ENCODE data around the gene EXOSC10. TPM values are rescaled to one million over a fixed set of nuclear protein-coding genes. Genes with fewer than 3 reads are reported as not detected.
"Not testable (repeated sequence)": the region's sequence is repeated elsewhere in the genome, so short reads cannot be mapped to it uniquely, and the experiment has no call there.

EXOSC10 gene
- total RNA-seq, 1 donor from 2014 or later: 93.5 TPM

DNA sequence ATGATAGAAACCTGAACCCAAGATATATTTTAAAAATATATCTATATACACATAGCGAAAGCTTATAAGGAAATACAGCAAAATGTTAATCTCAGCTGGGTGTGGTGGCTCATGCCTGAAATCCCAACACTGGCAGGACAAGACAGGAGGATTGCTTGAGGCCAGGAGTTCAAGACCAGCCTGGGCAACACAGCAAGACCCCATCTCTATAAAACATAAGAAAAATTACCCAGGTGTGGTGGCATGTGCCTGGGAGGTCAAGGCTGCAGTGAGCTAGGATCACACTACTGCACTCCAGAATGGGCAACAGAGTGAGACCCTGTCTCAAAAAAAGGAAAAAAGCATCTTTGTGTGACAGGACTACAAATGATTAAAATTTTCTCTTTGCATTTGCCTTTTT, 33.9 kb downstream of the EXOSC10 start:
- Mint-ChIP-seq H3K36me3 (ENCODE audit: low read depth) (peaks cover 47% of the 10 kb centered on the region), H3K4me1 (ENCODE audit: low read depth) (peaks cover 26% of the 10 kb centered on the region), H3K27me3 (ENCODE audit: insufficient read depth) (no peaks in the 10 kb centered on the region), H3K4me3 (no peak overlapping the region), H3K27ac (no peak overlapping the region), H3K9me3 (no peaks in the 10 kb centered on the region)
- intact Hi-C loops (cut with micrococcal nuclease): loop anchor here (10.0 kb wide), 1 partner anchor 669 kb away; the partner anchor contains the start of gene AGTRAP
- DNase-seq (ENCODE audit: low spot score): no peak

DNA sequence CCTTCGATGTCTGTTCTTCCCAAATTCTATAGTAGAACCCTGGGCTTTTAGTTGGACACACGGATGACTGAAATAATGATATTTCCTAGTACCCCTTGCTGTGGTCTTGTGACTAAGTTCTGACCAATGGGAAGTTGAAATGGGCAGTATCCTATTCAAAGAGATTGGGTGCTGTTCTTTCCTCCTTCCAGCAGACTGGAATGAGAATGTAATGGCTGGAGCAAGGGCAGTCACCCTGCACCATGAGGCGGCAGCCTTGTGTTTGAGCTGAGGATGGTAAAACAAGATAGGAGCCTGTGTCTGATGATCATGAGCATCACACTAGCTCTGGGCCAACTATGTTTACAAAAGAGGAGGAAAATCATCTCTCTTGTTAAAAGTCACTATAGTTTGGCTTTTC, 34.7 kb downstream of the EXOSC10 start:
- Mint-ChIP-seq H3K36me3 (ENCODE audit: low read depth) (peaks cover 47% of the 10 kb centered on the region), H3K27me3 (ENCODE audit: insufficient read depth) (no peaks in the 10 kb centered on the region), H3K27ac (no peak overlapping the region), H3K4me1 (ENCODE audit: low read depth) (peaks cover 30% of the 10 kb centered on the region), H3K4me3 (no peak overlapping the region), H3K9me3 (no peaks in the 10 kb centered on the region)
- intact Hi-C loops (cut with micrococcal nuclease): loop anchor here (5.0 to 10.0 kb wide), 2 partner anchors 670 to 742 kb away; partner anchors contain the start of genes AGTRAP, CLCN6 and MTHFR
- no peak for DNase-seq (ENCODE audit: low spot score)

DNA sequence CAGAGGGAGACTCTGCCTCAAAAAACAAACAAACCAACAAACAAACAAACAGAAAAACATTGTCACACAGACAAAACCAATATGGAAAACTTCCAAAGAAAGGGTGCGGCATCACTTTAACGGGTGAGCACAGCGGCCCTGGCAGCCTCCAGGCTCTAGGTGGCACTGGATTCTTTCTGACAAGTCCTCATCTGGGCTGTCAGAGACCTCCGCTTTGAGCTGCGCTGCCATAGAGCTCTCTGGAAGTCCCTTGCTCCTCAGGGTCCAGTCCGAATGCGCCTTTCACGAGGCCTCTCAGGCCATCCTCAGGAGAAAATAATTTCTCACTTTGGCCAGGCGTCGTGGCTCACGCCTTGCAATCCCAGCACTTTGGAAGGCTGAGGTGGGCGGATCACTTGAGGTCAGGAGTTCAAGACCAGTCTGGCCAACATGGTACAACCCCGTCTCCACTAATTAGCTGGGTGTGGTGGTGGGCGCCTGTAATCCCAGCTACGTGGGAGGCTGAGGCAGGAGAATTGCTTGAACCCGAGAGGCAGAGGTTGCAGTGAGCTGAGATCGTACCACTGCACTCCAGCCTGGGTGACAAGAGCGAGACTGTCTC, 35.6 kb downstream of the EXOSC10 start:
- DNase-seq (ENCODE audit: low spot score); H3K4me3 Mint-ChIP-seq; H3K9me3 Mint-ChIP-seq; H3K27me3 Mint-ChIP-seq (ENCODE audit: insufficient read depth); H3K27ac Mint-ChIP-seq: not testable (repeated sequence)
- intact Hi-C loops (cut with micrococcal nuclease): loop anchor here (5.0 to 10.0 kb wide), 2 partner anchors 671 to 743 kb away; partner anchors contain the start of genes AGTRAP, CLCN6 and MTHFR
- H3K36me3 Mint-ChIP-seq (ENCODE audit: low read depth): peaks cover 43% of the 10 kb centered on the region
- H3K4me1 Mint-ChIP-seq (ENCODE audit: low read depth): peaks cover 30% of the 10 kb centered on the region

DNA sequence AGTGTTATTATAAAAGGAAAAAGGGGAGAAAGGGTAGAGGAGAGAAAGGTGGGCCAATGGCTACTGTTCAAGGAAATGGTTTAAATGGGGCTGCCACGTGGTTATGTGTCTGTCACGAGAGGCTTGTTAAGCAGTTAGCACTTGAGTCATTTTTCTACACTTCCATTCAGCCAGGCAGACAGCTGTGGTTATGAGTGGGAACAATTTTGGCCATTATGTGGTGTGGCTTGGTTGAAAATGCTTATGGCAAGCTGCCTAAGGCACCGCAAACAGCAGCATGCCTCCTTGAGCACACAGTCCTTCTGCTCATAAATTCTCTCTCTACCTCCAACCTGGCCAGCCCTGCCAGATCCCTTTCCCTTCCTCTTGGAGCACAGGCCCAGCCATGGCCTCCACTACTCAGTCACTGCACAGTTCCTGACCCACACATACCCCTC, 36.7 kb downstream of the EXOSC10 start:
- peak overlapping the region; percentile 63 for H3K4me3 Mint-ChIP-seq
- DNase-seq (ENCODE audit: low spot score): peak; percentile 36
- H3K27ac Mint-ChIP-seq: peak overlapping the region; percentile 81
- H3K27me3 Mint-ChIP-seq (ENCODE audit: insufficient read depth): no peaks in the 10 kb centered on the region
- intact Hi-C loops (cut with micrococcal nuclease): loop anchor here (5.0 to 10.0 kb wide), 2 partner anchors 672 to 744 kb away; partner anchors contain the start of genes AGTRAP, CLCN6 and MTHFR
- H3K9me3 Mint-ChIP-seq: no peaks in the 10 kb centered on the region
- H3K36me3 Mint-ChIP-seq (ENCODE audit: low read depth): peaks cover 42% of the 10 kb centered on the region
- peaks cover 30% of the 10 kb centered on the region for H3K4me1 Mint-ChIP-seq (ENCODE audit: low read depth)

DNA sequence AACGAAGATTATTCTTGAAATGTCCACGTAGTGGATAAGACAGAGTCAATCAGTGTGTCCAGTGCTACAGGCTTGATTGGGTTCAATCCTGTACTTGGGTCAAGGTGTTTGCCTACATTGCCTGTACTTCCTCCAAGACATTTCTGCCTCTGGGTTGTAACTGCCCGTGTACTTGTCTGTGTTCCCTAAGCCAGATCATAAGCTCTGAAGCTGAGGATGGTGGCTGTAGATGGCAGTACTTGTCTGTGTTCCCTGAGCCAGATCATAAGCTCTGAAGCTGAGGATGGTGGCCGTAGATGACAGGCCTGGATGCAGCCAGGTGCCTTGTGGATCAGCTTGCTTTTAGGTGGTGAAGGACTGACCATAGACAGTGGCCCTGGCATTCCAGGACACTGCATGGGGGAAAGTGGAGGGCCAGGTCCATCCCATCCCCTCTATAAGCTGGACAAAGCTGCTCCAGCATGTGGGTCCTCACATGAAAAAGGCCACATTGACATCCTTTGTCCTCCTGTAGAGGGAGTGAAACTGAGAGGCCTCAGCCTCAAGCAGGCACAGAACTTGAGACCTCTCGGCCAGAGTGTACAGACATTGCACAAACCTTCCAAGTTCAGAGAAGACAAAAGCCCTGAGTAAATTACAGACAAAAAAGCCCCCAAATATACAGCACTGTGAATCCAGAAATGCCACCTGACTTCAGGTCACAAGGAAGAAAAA, 37.9 kb downstream of the EXOSC10 start:
- no peaks in the 10 kb centered on the region for H3K9me3 Mint-ChIP-seq
- no peak for DNase-seq (ENCODE audit: low spot score)
- intact Hi-C loops (cut with micrococcal nuclease): loop anchor here (1.0 to 10.0 kb wide), 4 partner anchors 82 to 745 kb away; partner anchors contain the start of genes AGTRAP, CLCN6, MTHFR and MTOR
- H3K4me3 Mint-ChIP-seq: peak overlapping the region; percentile 97
- H3K4me1 Mint-ChIP-seq (ENCODE audit: low read depth): peaks cover 30% of the 10 kb centered on the region
- H3K36me3 Mint-ChIP-seq (ENCODE audit: low read depth): peaks cover 44% of the 10 kb centered on the region
- H3K27ac Mint-ChIP-seq: peak overlapping the region; percentile 43
- H3K27me3 Mint-ChIP-seq (ENCODE audit: insufficient read depth): no peaks in the 10 kb centered on the region

DNA sequence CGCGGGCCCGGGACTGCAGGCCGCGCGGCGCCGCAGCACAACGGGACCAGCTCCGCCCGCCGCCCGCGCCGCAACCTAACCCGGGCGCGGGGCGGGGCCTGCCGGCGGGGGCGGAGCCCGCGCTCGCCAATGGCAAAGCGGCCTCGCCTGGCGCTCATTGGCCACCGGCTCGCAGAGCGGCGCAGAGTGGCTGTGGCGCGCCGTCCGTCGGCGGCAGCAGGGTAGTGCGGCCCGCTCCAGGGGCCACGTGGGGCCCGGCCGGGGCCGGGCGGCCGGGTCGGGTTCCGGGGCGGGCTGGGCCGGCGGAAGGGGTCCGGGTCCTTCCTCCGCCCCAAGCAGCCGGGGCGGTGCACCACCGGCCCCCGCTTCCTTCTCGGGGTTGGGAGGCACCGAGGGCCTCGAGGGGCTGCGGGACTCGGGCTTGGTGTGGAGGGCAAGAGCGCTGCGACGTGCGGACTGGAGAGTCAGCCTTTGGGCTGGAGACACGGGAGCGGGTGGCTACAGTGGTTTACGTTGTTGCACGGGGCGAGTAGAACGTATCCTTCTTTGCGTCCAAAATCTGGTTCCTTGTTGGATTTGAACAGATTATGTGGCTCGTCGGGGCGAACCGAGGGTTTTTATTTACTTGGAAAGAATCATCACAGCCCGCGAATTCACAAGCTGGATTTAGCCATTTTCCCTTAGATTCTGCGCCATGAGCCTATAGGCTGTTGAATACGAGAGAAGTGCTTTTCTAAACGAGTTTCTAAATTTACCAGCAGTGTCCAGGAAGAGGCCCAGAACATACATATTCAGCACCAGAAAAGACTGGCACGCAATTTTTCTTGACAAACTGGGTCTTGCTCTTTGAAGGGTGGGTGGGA, 39.5 kb downstream of the EXOSC10 start, which contains the start of gene SRM:
Gene SRM (minus strand): TSS at position 51 of the 863 bp plus-strand sequence. CDS start 75 bp downstream, outside the sequence.
- peak within 1 kb of the TSS; percentile 95 for H3K27ac Mint-ChIP-seq
- no peaks in the 10 kb centered on the region for H3K27me3 Mint-ChIP-seq (ENCODE audit: insufficient read depth)
- no peaks in the 10 kb centered on the region for H3K9me3 Mint-ChIP-seq
- peak within 1 kb of the TSS; percentile 97 for H3K4me3 Mint-ChIP-seq
- H3K4me1 Mint-ChIP-seq (ENCODE audit: low read depth): peaks cover 30% of the 10 kb centered on the region
- H3K36me3 Mint-ChIP-seq (ENCODE audit: low read depth): peaks cover 34% of the 10 kb centered on the region
- peak; percentile 94 for DNase-seq (ENCODE audit: low spot score)
- intact Hi-C loops (cut with micrococcal nuclease): loop anchor here (1.0 to 10.0 kb wide), 6 partner anchors 23 to 747 kb away; partner anchors contain the start of genes AGTRAP, CLCN6, EXOSC10 and MTHFR

DNA sequence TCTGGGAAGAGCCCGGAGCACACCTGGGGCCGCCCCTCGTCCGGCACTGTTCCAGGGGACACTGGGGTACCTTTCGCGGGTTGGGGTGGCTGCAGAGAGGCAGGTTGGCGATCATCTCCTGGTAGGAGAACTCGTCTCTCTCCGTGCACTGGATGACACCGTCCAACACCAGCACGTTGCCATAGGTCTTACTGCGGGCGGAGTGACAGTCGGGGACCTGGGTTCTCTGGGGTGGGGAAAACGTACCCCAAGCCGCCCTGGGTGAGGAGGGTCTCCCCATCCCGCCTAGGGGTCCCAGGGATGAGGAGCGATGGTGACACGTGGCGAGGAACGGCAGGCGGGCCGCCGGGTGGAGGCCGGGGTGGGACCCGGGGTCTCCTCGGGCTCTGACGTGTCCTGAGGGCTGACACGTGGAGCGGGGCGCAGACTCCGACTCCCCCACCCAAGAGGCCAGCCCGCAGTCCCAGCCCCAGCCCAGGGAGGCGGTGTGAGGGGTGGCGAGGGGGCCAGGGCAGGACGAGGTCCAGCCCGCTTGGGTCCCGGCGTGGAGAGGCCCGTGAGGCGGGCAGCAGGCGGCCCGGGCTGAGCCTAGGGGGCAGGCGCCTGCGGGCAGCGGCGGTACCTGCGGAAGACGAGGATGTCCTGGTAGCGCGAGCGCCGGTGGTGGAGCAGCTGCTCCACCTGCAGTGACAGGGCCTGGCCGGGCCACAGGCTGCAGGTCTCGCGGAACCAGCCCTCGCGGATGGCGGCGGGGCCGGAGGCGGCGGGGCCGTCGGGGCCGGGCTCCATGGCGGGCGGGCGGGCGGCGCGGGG, 40.3 kb downstream of the EXOSC10 start:
- H3K36me3 Mint-ChIP-seq (ENCODE audit: low read depth): peaks cover 30% of the 10 kb centered on the region
- H3K27me3 Mint-ChIP-seq (ENCODE audit: insufficient read depth): no peaks in the 10 kb centered on the region
- H3K27ac Mint-ChIP-seq: peak overlapping the region; percentile 92
- H3K9me3 Mint-ChIP-seq: no peaks in the 10 kb centered on the region
- peak; percentile 26 for DNase-seq (ENCODE audit: low spot score)
- peak overlapping the region; percentile 95 for H3K4me3 Mint-ChIP-seq
- H3K4me1 Mint-ChIP-seq (ENCODE audit: low read depth): peaks cover 30% of the 10 kb centered on the region
- intact Hi-C loops (cut with micrococcal nuclease): no loop called here

DNA sequence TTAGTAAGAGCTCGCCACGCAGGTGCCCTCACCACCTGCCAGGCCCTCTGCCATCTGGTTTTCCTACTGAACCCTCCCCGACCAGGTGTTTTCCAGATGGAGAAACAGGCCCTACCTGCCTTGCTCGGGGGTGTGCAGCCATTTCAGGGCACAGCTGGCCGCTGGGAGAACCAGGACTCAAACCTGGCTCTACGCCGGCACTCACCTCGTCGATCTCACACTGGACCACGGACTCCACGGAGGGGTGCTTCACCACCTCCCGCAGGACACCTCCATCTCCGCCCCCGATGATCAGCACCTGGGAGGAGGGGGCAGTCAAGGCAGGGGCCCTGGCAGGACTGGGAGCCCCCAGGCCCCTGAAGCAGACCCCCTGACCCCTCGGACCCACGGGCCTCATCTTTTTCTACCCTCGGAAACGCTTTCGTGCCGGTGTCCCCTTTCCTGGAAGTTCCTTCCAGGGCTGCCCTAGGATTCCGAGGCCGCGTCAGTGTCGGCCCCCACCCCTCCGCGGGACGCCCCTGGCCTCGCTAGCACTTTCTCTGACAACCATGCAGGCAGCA, 41.0 kb downstream of the EXOSC10 start:
- peak overlapping the region; percentile 95 for H3K4me3 Mint-ChIP-seq
- H3K27me3 Mint-ChIP-seq (ENCODE audit: insufficient read depth): no peaks in the 10 kb centered on the region
- H3K4me1 Mint-ChIP-seq (ENCODE audit: low read depth): peaks cover 29% of the 10 kb centered on the region
- intact Hi-C loops (cut with micrococcal nuclease): no loop called here
- H3K27ac Mint-ChIP-seq: peak overlapping the region; percentile 92
- H3K9me3 Mint-ChIP-seq: no peaks in the 10 kb centered on the region
- DNase-seq (ENCODE audit: low spot score): no peak
- peaks cover 33% of the 10 kb centered on the region for H3K36me3 Mint-ChIP-seq (ENCODE audit: low read depth)

DNA sequence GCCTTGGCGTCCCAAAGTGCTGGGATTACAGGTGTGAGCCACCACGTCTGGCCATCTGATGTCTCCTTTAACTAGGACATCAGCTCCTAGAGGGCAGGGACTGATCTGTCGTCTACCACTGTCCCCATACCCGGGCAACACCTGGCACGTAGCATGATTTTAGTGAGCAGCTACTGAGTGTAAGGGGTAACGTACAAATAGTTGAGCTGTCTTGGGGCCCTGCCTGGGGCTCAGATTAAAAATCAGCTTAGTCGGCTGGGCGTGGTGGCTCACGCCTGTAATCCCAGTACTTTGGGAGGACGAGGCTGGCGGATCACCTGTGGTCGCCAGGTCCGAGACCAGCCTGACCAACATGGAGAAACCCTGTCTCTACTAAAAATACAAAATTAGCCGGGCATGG, 41.6 kb downstream of the EXOSC10 start:
- Mint-ChIP-seq H3K36me3 (ENCODE audit: low read depth) (peaks cover 30% of the 10 kb centered on the region), H3K9me3 (no peaks in the 10 kb centered on the region), H3K27me3 (ENCODE audit: insufficient read depth) (no peaks in the 10 kb centered on the region), H3K4me1 (ENCODE audit: low read depth) (peaks cover 22% of the 10 kb centered on the region), H3K4me3 (peak overlapping the region; percentile 95), H3K27ac (no peak overlapping the region)
- intact Hi-C loops (cut with micrococcal nuclease): no loop called here
- no peak for DNase-seq (ENCODE audit: low spot score)

DNA sequence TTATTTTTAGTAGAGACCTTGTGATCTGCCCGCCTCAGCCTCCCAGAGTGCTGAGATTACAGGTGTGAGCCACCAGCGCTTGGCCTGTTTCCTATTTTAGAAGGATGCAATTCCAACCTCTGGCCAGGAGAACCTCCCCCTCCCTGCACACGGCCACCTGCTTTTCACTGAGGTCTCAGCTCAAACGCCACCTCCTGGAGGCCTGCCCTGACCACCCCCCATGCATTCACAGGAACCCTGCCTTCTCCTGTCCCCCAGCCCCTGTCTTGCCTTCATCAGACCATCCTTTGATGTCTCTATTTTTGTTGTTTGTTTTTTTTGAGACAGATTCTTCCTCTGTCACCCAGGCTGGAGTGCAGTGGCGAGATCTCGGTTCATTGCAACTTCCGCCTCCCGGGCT, 42.2 kb downstream of the EXOSC10 start:
- H3K4me1 Mint-ChIP-seq (ENCODE audit: low read depth): peaks cover 17% of the 10 kb centered on the region
- DNase-seq (ENCODE audit: low spot score): no peak
- peaks cover 30% of the 10 kb centered on the region for H3K36me3 Mint-ChIP-seq (ENCODE audit: low read depth)
- no peaks in the 10 kb centered on the region for H3K9me3 Mint-ChIP-seq
- H3K27me3 Mint-ChIP-seq (ENCODE audit: insufficient read depth): no peaks in the 10 kb centered on the region
- no peak overlapping the region for H3K27ac Mint-ChIP-seq
- peak overlapping the region; percentile 60 for H3K4me3 Mint-ChIP-seq
- intact Hi-C loops (cut with micrococcal nuclease): no loop called here

DNA sequence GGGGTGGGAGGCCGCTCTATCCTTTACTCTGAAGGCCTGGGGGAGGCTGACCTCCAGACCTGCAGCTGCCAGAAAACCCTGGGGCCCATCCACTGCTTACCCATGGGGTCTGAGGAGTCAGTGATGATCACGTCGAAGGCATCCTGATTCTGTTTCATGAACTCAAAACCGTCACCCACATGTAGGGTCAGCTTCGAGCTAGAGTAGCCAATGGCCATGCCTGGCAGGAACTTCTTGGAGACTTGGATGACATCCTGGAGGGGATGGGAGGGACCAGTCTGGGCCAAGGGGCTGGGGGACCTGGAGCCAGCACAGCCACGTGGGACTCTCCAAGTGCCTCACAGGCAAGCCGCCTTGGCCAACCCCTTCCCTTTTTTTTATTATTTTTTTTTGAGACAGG, 43.2 kb downstream of the EXOSC10 start:
- no peaks in the 10 kb centered on the region for H3K9me3 Mint-ChIP-seq
- peaks cover 8% of the 10 kb centered on the region for H3K4me1 Mint-ChIP-seq (ENCODE audit: low read depth)
- no peak for DNase-seq (ENCODE audit: low spot score)
- intact Hi-C loops (cut with micrococcal nuclease): no loop called here
- no peak overlapping the region for H3K27ac Mint-ChIP-seq
- H3K4me3 Mint-ChIP-seq: no peak overlapping the region
- H3K27me3 Mint-ChIP-seq (ENCODE audit: insufficient read depth): no peaks in the 10 kb centered on the region
- H3K36me3 Mint-ChIP-seq (ENCODE audit: low read depth): peaks cover 27% of the 10 kb centered on the region
